Neural progenitor cell (in vitro differentiated cells): ENCODE results near the gene DOK4. TPM values are rescaled to one million over a fixed set of nuclear protein-coding genes. Genes with fewer than 3 reads are reported as not detected.

Experiments
- DNase-seq: peaks from one replicate; pipeline ENCODE4 v3.0.0-alpha.2; 2016; ENCODE audit warnings: low spot score
- H2AFZ ChIP-seq: fragments of 200-600 bp; sonication (generic); replicated peaks from 2 replicates; pipeline ENCODE4 v1.6.1; 2016; ENCODE audit warnings: antibody characterized with exemption
- H3F3A ChIP-seq: fragments of 200-600 bp; sonication (generic); 2 replicates; pipeline ENCODE4 v1.6.1; 2016; ENCODE audit warnings: antibody characterized with exemption, low read depth
- H3K27ac ChIP-seq: fragments of 200-600 bp; sonication (generic); 2 replicates; pipeline ENCODE4 v1.5.1; 2016; ENCODE audit warnings: mild to moderate bottlenecking
- H3K27me3 ChIP-seq: fragments of 200-600 bp; sonication (generic); 2 replicates; pipeline ENCODE4 v1.6.1; 2016; ENCODE audit warnings: mild to moderate bottlenecking, moderate library complexity
- H3K36me3 ChIP-seq: fragments of 200-600 bp; sonication (generic); 2 replicates; pipeline ENCODE4 v1.5.1; 2016
- H3K4me1 ChIP-seq: fragments of 200-600 bp; sonication (generic); 2 replicates; pipeline ENCODE4 v1.6.1; 2016; ENCODE audit warnings: mixed run types
- H3K4me2 ChIP-seq: fragments of 200-600 bp; sonication (generic); 2 replicates; pipeline ENCODE4 v1.6.1; 2016
- H3K4me3 ChIP-seq: fragments of 200-600 bp; sonication (generic); 2 replicates; pipeline ENCODE4 v1.5.1; 2016
- H3K79me2 ChIP-seq: fragments of 200-600 bp; sonication (generic); 2 replicates; pipeline ENCODE4 v1.6.1; 2016; ENCODE audit warnings: low read depth
- H3K9ac ChIP-seq: fragments of 200-600 bp; sonication (generic); 2 replicates; pipeline ENCODE4 v1.6.1; 2016
- H3K9me3 ChIP-seq: fragments of 200-600 bp; sonication (generic); 2 replicates; pipeline ENCODE4 v1.5.1; 2016; ENCODE audit warnings: low read depth
- H4K20me1 ChIP-seq: fragments of 200-600 bp; sonication (generic); 2 replicates; pipeline ENCODE4 v1.6.1; 2016; ENCODE audit warnings: low read depth
- H3K27ac Mint-ChIP-seq: 3 replicates; pipeline ENCODE4 v1.8.0; 2021; ENCODE audit warnings: mixed read lengths
- H3K27me3 Mint-ChIP-seq: 2 replicates; pipeline ENCODE4 v1.8.0; 2022; ENCODE audit warnings: low read depth, mild to moderate bottlenecking, inconsistent platforms, moderate library complexity, mixed read lengths; ENCODE audit not compliant: insufficient read depth
- H3K36me3 Mint-ChIP-seq: 3 replicates; pipeline ENCODE4 v1.8.0; 2021; ENCODE audit warnings: mixed read lengths
- H3K4me1 Mint-ChIP-seq: 3 replicates; pipeline ENCODE4 v1.8.0; 2021; ENCODE audit warnings: mixed read lengths
- H3K4me3 Mint-ChIP-seq: 3 replicates; pipeline ENCODE4 v1.8.0; 2021; ENCODE audit warnings: mild to moderate bottlenecking, moderate library complexity, mixed read lengths
- H3K9me3 Mint-ChIP-seq: 3 replicates; pipeline ENCODE4 v1.8.0; 2020; ENCODE audit warnings: mixed read lengths
- CTCF ChIP-seq: fragments of 200-600 bp; sonication (generic); IDR thresholded peaks from 2 replicates; pipeline ENCODE4 v1.5.1; 2017; ENCODE audit warnings: antibody characterized with exemption, mild to moderate bottlenecking
- EZH2 ChIP-seq: fragments of 200-600 bp; sonication (generic); IDR thresholded peaks from 2 replicates; pipeline ENCODE4 v1.6.1; 2017; ENCODE audit warnings: antibody characterized with exemption, mild to moderate bottlenecking, moderate library complexity
- EZH2phosphoT487 ChIP-seq: fragments of 200-600 bp; sonication (generic); IDR thresholded peaks from 2 replicates; pipeline ENCODE4 v1.6.1; 2017; ENCODE audit warnings: antibody characterized with exemption
- total RNA-seq: library from RNA; depleted of rRNA; stranded (reverse); fragments of >200 nt; gene quantifications from 2 replicates; pipeline ENCODE4 v1.2.3, GENCODE V29; 2015; ENCODE audit warnings: low replicate concordance

The DOK4 gene
- total RNA-seq, 1 donor from 2014 or later, result 10.5 TPM

- no peaks in the 10 kb centered on the region for H3K36me3 ChIP-seq
Observed at GRCh38 chr16:57473906-57474305, 12.4 kb downstream of the DOK4 start.

GRCh38 chr16:57473176-57473840 lies 13.0 kb downstream of the DOK4 start:
- no peak overlapping the region for H3K27ac ChIP-seq
- no peaks in the 10 kb centered on the region for H3K9me3 ChIP-seq
- no peak for TF ChIP-seq CTCF
- TF ChIP-seq EZH2phosphoT487, result no peak
- no peak for TF ChIP-seq EZH2
- DNase-seq, result no peak
- peaks cover 21% of the 10 kb centered on the region for H3K4me1 Mint-ChIP-seq
- H3K27ac Mint-ChIP-seq, result no peak overlapping the region
- H3K4me1 ChIP-seq, result peaks cover 28% of the 10 kb centered on the region
- H3K79me2 ChIP-seq, result no peaks in the 10 kb centered on the region
- H3K9ac ChIP-seq, result no peak overlapping the region
- no peaks in the 10 kb centered on the region for H3K27me3 ChIP-seq
- H3K9me3 Mint-ChIP-seq, result no peaks in the 10 kb centered on the region
- H4K20me1 ChIP-seq, result peaks cover 27% of the 10 kb centered on the region
- H3K4me2 ChIP-seq, result no peak overlapping the region
- H3K4me3 ChIP-seq, result no peak overlapping the region
- H3K4me3 Mint-ChIP-seq, result no peak overlapping the region
- no peak overlapping the region for H2AFZ ChIP-seq
- peaks cover 18% of the 10 kb centered on the region for H3K36me3 Mint-ChIP-seq
- H3F3A ChIP-seq, result peaks cover 26% of the 10 kb centered on the region
- H3K27me3 Mint-ChIP-seq, result peaks cover 4% of the 10 kb centered on the region
- no peaks in the 10 kb centered on the region for H3K36me3 ChIP-seq

More at GRCh38 chr16:57473906-57474305, 12.4 kb downstream of the DOK4 start:
- Histone ChIP-seq H3F3A (peaks cover 26% of the 10 kb centered on the region), H3K9ac (no peak overlapping the region), H3K27ac (no peak overlapping the region), H3K4me2 (no peak overlapping the region), H4K20me1 (peaks cover 22% of the 10 kb centered on the region), H3K79me2 (no peaks in the 10 kb centered on the region), H3K4me3 (no peak overlapping the region), H3K4me1 (peaks cover 34% of the 10 kb centered on the region), H3K27me3 (peaks cover 2% of the 10 kb centered on the region), H3K9me3 (no peaks in the 10 kb centered on the region), H2AFZ (no peak overlapping the region)
- no peak for TF ChIP-seq EZH2
- TF ChIP-seq EZH2phosphoT487, result no peak
- TF ChIP-seq CTCF, result no peak
- Mint-ChIP-seq H3K4me1 (peaks cover 27% of the 10 kb centered on the region), H3K27me3 (peaks cover 7% of the 10 kb centered on the region), H3K9me3 (no peaks in the 10 kb centered on the region), H3K27ac (no peak overlapping the region), H3K4me3 (no peak overlapping the region), H3K36me3 (peaks cover 12% of the 10 kb centered on the region)
- no peak for DNase-seq

- Histone ChIP-seq H3K4me2 (no peak overlapping the region), H3F3A (peaks cover 22% of the 10 kb centered on the region), H2AFZ (no peak overlapping the region), H3K27me3 (no peaks in the 10 kb centered on the region), H4K20me1 (peaks cover 31% of the 10 kb centered on the region), H3K9me3 (no peaks in the 10 kb centered on the region), H3K4me3 (no peak overlapping the region), H3K36me3 (no peaks in the 10 kb centered on the region), H3K27ac (peak overlapping the region; percentile 41), H3K4me1 (peaks cover 22% of the 10 kb centered on the region), H3K79me2 (no peaks in the 10 kb centered on the region), H3K9ac (no peak overlapping the region)
- Mint-ChIP-seq H3K36me3 (peaks cover 20% of the 10 kb centered on the region), H3K9me3 (no peaks in the 10 kb centered on the region), H3K4me1 (peaks cover 14% of the 10 kb centered on the region), H3K27me3 (peaks cover 4% of the 10 kb centered on the region), H3K27ac (no peak overlapping the region), H3K4me3 (no peak overlapping the region)
- no peak for DNase-seq
- TF ChIP-seq EZH2phosphoT487 (no peak), CTCF (no peak), EZH2 (no peak)
Observed at GRCh38 chr16:57472665-57473060, 13.6 kb downstream of the DOK4 start.
